Tibial nerve (tissue), 4 donors: ENCODE measurements around the gene GNAL. TPM values are rescaled to one million over a fixed set of nuclear protein-coding genes. Genes with fewer than 3 reads are reported as not detected.
A peak's percentile ranks its signal among the peaks of the same experiment; 100 is the strongest.

Experiments
- DNase-seq, 2 donors: peaks; one replicate each; pipeline ENCODE4 v3.0.0-alpha.2; 2019; ENCODE audit warnings: low spot score in 2 of 2
- H3K27ac ChIP-seq, 4 donors: fragments of 200-600 bp; sonication (generic) in 3 of 4; one replicate each; pipeline ENCODE4 v1.5.1; 2017 to 2019; ENCODE audit warnings: mild to moderate bottlenecking in 1 of 4
- H3K27me3 ChIP-seq, 2 donors: fragments of 200-600 bp; sonication (generic) in 1 of 2; one replicate each; pipeline versions ENCODE4 v1.5.1 to v1.6.0; 2017 to 2019
- H3K36me3 ChIP-seq, 3 donors: fragments of 200-600 bp; sonication (generic); one replicate each; pipeline ENCODE4 v1.5.1; 2018 to 2019
- H3K4me1 ChIP-seq, 4 donors: fragments of 200-600 bp; sonication (generic) in 3 of 4; one replicate each; pipeline ENCODE4 v1.5.1; 2017 to 2019
- H3K4me3 ChIP-seq, 4 donors: fragments of 200-600 bp; sonication (generic) in 3 of 4; one replicate each; pipeline ENCODE4 v1.5.1; 2017 to 2019; ENCODE audit warnings: mild to moderate bottlenecking in 1 of 4, moderate library complexity in 1 of 4
- H3K9me3 ChIP-seq, 4 donors: fragments of 200-600 bp; sonication (generic) in 3 of 4; one replicate each; pipeline ENCODE4 v1.5.1; 2017 to 2019
- EP300 ChIP-seq, 2 donors: sonication (generic); formaldehyde crosslinking; IDR thresholded peaks; one replicate each; pipeline ENCODE4 v1.6.1; 2017; ENCODE audit warnings: antibody characterized with exemption in 2 of 2, mild to moderate bottlenecking in 1 of 2
- POLR2A ChIP-seq, 2 donors: fragments of 450-650 bp; IDR thresholded peaks; one replicate each; pipeline ENCODE4 v1.6.1; 2017; ENCODE audit warnings: antibody characterized with exemption in 2 of 2, mild to moderate bottlenecking in 2 of 2, moderate library complexity in 2 of 2
- WGBS, 2 donors: methylation state at CpG; one replicate each; pipeline ENCODE4 v1.1.5; 2018; 5-methylcytosine and 5-hydroxymethylcytosine counted together
- total RNA-seq, 4 donors: library from RNA; depleted of rRNA; stranded (reverse); fragments of >200 nt; gene quantifications; one replicate each; pipeline ENCODE4 v1.1.0, GENCODE V29; 2016
- TF ChIP-seq, protein P1 (sequence below), 5 experiments: fragments of 200-600 bp in 3 of 5; fragments of 450-650 bp in 2 of 5; sonication (generic) in 3 of 5; IDR thresholded peaks; one replicate each; pipeline ENCODE4 v1.5.1; 2016 to 2019; ENCODE audit warnings: antibody characterized with exemption in 5 of 5, mild to moderate bottlenecking in 3 of 5, moderate library complexity in 2 of 5

Gene GNAL
- total RNA-seq, 4 donors from 2014 or later: 11.3 to 17.3 (median 14.4) TPM

DNA sequence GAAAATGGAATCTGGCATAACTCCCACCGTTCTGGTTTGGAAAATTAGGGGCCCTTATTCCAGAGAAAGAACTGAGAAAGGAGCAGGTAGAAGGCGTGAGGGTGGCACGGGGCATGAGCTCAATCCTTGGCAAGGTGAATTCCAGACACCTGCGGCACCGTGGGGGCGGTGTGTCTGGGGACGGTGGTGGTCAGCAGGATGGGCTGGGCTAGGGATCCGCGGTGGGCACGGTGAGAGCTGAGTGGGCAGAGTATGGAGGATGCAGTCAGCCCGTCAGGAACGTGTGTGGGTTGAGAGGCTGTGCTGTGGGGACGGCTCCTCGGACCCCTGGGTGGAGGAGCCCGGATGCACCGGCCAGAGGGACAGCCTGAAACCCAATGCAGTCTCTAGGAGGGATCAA, 61.1 kb downstream of the GNAL start:
- WGBS, 2 donors: 84 to 91% methylated on average over 16 of the region's 16 CpGs
- no peak overlapping the region for H3K4me3 ChIP-seq
- peaks cover 0 to 23% (median 4%) of the 10 kb centered on the region in 4 donors for H3K4me1 ChIP-seq
- no peaks in the 10 kb centered on the region for H3K9me3 ChIP-seq
- TF ChIP-seq, protein P1, sequence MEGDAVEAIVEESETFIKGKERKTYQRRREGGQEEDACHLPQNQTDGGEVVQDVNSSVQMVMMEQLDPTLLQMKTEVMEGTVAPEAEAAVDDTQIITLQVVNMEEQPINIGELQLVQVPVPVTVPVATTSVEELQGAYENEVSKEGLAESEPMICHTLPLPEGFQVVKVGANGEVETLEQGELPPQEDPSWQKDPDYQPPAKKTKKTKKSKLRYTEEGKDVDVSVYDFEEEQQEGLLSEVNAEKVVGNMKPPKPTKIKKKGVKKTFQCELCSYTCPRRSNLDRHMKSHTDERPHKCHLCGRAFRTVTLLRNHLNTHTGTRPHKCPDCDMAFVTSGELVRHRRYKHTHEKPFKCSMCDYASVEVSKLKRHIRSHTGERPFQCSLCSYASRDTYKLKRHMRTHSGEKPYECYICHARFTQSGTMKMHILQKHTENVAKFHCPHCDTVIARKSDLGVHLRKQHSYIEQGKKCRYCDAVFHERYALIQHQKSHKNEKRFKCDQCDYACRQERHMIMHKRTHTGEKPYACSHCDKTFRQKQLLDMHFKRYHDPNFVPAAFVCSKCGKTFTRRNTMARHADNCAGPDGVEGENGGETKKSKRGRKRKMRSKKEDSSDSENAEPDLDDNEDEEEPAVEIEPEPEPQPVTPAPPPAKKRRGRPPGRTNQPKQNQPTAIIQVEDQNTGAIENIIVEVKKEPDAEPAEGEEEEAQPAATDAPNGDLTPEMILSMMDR (IDR thresholded peaks at IDR 0.05): no peak
- no peak for TF ChIP-seq EP300 (IDR thresholded peaks at IDR 0.05)
- TF ChIP-seq POLR2A (IDR thresholded peaks at IDR 0.05): no peak
- DNase-seq: no peak
- peaks cover 0 to 20% of the 10 kb centered on the region in 2 donors for H3K27me3 ChIP-seq
- no peaks in the 10 kb centered on the region for H3K36me3 ChIP-seq
- no peak overlapping the region for H3K27ac ChIP-seq

- no peak for DNase-seq
- Histone ChIP-seq H3K9me3 (no peaks in the 10 kb centered on the region), H3K4me3 (peak overlapping the region in 1 of 4 donors; percentile 46), H3K27me3 (peaks cover 0 to 20% of the 10 kb centered on the region in 2 donors), H3K4me1 (peaks cover 0 to 23% (median 4%) of the 10 kb centered on the region in 4 donors), H3K36me3 (no peaks in the 10 kb centered on the region), H3K27ac (no peak overlapping the region)
- WGBS, 2 donors: 78 to 88% methylated on average over 26 to 32 of the region's 32 CpGs
- TF ChIP-seq POLR2A (IDR thresholded peaks at IDR 0.05): no peak
Measured at GRCh38 chr18:11750581-11751310, 61.7 kb downstream of the GNAL start.

DNA sequence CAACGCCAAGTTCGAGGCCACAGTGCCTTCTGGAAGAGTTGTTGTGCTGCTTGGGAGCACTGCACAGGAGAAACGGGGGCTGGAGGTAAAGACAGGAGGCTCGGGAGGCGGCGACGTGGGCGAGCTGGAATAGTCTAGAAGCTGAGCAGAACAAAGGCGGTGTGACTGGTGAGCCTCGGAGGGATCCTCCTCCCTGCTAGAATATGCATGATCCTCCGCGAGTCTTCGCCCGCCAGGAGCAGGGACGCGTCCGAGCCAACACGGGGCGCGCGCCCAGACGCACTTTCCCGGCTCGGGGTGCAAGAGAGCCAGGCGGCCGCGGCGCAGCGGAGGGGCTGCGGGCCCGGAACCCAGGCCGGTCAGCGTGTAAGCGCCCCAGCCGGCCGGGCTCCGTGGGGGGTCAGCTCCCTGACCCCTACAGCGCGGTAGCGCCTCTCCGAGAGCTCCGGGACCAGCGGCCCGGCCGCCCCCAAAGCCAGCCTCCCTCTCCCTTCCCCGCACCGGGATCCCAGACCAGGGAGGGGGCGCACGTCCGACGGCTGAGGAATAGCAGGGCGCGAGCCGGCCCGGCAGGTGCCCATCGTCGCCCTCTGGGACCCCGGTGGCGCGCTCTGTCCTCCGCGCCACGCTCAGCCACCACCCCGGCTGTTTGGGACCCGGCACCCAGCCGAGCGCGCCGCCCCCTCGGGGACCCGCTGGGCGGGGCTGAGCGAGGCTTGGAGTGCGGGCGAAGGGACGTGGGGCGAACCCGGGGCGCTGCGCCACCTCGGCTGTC, 62.5 kb downstream of the GNAL start:
- Histone ChIP-seq H3K27ac (no peak overlapping the region), H3K9me3 (no peaks in the 10 kb centered on the region), H3K4me3 (peak overlapping the region; percentile 10 to 46 (median 26)), H3K36me3 (no peaks in the 10 kb centered on the region), H3K27me3 (peaks cover 0 to 20% of the 10 kb centered on the region in 2 donors), H3K4me1 (peaks cover 0 to 23% (median 4%) of the 10 kb centered on the region in 4 donors)
- no peak for DNase-seq
- WGBS, 2 donors: 5 to 6% methylated on average over 28 to 35 of the region's 81 CpGs
- TF ChIP-seq POLR2A (IDR thresholded peaks at IDR 0.05): no peak
- TF ChIP-seq, protein P1 (IDR thresholded peaks at IDR 0.05): no peak
- TF ChIP-seq EP300 (IDR thresholded peaks at IDR 0.05): no peak

- 1 to 2% methylated on average over 49 to 64 of the region's 64 CpGs for WGBS, 2 donors
Measured at GRCh38 chr18:11752116-11752911, 63.2 kb downstream of the GNAL start.

DNA sequence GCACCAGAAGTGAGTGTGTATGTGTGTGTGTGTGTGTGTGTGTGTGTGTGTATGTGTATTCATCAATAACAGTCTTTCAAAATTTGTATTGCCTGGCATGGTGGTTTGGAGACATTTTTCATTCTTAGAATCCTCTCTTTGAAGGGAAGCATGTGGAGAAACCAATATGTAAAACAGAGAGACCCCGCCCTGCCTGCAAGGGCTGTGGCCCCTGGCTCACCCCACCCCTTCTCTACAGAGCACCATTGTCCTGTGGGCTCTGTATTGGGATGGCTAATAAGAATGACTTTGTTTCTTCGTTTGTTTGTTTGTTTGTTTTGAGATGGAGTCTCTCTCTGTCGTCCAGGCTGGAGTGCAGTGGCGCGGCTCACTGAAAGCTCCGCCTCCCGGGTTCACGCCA, 65.9 kb downstream of the GNAL start:
- no peak for DNase-seq
- 78 to 82% methylated on average over 8 of the region's 8 CpGs for WGBS, 2 donors
- peaks cover 0 to 20% of the 10 kb centered on the region in 2 donors for H3K27me3 ChIP-seq
- no peaks in the 10 kb centered on the region for H3K9me3 ChIP-seq
- H3K4me1 ChIP-seq: peaks cover 0 to 23% (median 4%) of the 10 kb centered on the region in 4 donors
- no peak for TF ChIP-seq POLR2A (IDR thresholded peaks at IDR 0.05)
- TF ChIP-seq EP300 (IDR thresholded peaks at IDR 0.05): no peak
- TF ChIP-seq, protein P1 (IDR thresholded peaks at IDR 0.05): no peak
- H3K36me3 ChIP-seq: peaks cover 0 to 3% (median 0%) of the 10 kb centered on the region in 3 donors
- H3K27ac ChIP-seq: no peak overlapping the region
- H3K4me3 ChIP-seq: no peak overlapping the region

More at GRCh38 chr18:11752116-11752911, 63.2 kb downstream of the GNAL start:
- Histone ChIP-seq H3K27me3 (peaks cover 0 to 20% of the 10 kb centered on the region in 2 donors), H3K4me3 (peak overlapping the region; percentile 10 to 46 (median 26)), H3K27ac (no peak overlapping the region), H3K4me1 (peaks cover 0 to 23% (median 4%) of the 10 kb centered on the region in 4 donors), H3K36me3 (no peaks in the 10 kb centered on the region), H3K9me3 (no peaks in the 10 kb centered on the region)
- no peak for DNase-seq
- TF ChIP-seq, protein P1 (IDR thresholded peaks at IDR 0.05): no peak
- no peak for TF ChIP-seq EP300 (IDR thresholded peaks at IDR 0.05)
- no peak for TF ChIP-seq POLR2A (IDR thresholded peaks at IDR 0.05)
